Right lobe of liver (tissue), 6 donors: ENCODE results near the gene USP38. TPM values are rescaled to one million over a fixed set of nuclear protein-coding genes. Genes with fewer than 3 reads are reported as not detected.

Source experiments
- ATAC-seq, 4 donors: fragments of 200-7000 bp; cut with Tn5 transposase; one replicate each; pipeline ENCODE4 v1.9.1; 2020; ENCODE audit warnings: mild to moderate bottlenecking in 4 of 4, moderate library complexity in 4 of 4
- DNase-seq, 3 donors: peaks; one replicate each; pipeline ENCODE4 v3.0.0-alpha.2; 2020
- H3K27ac ChIP-seq, 3 donors: fragments of 200-600 bp; one replicate each; pipeline ENCODE4 v1.8.0; 2022
- H3K27me3 ChIP-seq, 2 donors: fragments of 200-600 bp; one replicate each; pipeline ENCODE4 v1.8.0; 2022
- H3K36me3 ChIP-seq, 4 donors: fragments of 200-600 bp; sonication (generic) in 1 of 4; one replicate each; pipeline versions ENCODE4 v1.5.1 to v1.8.0; 2017 to 2022; ENCODE audit warnings: control low read depth in 1 of 4
- H3K4me1 ChIP-seq, 4 donors: fragments of 200-600 bp; sonication (generic) in 1 of 4; one replicate each; pipeline versions ENCODE4 v1.5.1 to v1.8.0; 2017 to 2022; ENCODE audit warnings: control low read depth in 1 of 4
- H3K4me3 ChIP-seq, 3 donors: fragments of 200-600 bp; one replicate each; pipeline ENCODE4 v1.8.0; 2022
- H3K9me3 ChIP-seq, 4 donors: fragments of 200-600 bp; sonication (generic) in 1 of 4; one replicate each; pipeline versions ENCODE4 v1.5.1 to v1.8.0; 2017 to 2022; ENCODE audit warnings: control low read depth in 1 of 4
- CTCF ChIP-seq, 4 donors: fragments of 200-600 bp in 3 of 4; fragments of 450-650 bp in 1 of 4; IDR thresholded peaks; one replicate each; pipeline versions ENCODE4 v1.5.1 to v1.8.0; 2016 to 2022; ENCODE audit warnings: antibody characterized with exemption in 4 of 4, mild to moderate bottlenecking in 2 of 4
- POLR2A ChIP-seq: fragments of 450-650 bp; IDR thresholded peaks from one replicate; pipeline ENCODE4 v1.6.1; 2017; ENCODE audit warnings: antibody characterized with exemption, mild to moderate bottlenecking
- WGBS: methylation state at CpG from one replicate; pipeline ENCODE4 v1.1.6; 2018; ENCODE audit warnings: low coverage, low lambda C conversion rate; ENCODE audit not compliant: insufficient coverage; ENCODE audit errors: missing lambda C conversion rate; 5-methylcytosine and 5-hydroxymethylcytosine counted together
- intact Hi-C, 2 donors: fragments of 100-400 bp; cut with DNase I; formaldehyde crosslinking; loops; one replicate each; pipeline versions ENCODE4 v1.11.2 to v1.14.1; 2022
- total RNA-seq, 6 experiments: library from RNA; depleted of rRNA in 2 of 6; stranded (reverse); fragments of >200 nt in 2 of 6; fragmentation: NEBNext Ultra II Directional in 3 of 6; extraction: Animal tissue kit (Norgen Biotek cat#: 25700) in 3 of 6; gene quantifications; one replicate each; pipeline versions ENCODE4 v1.1.0 to v1.2.4, GENCODE V29; 2016 to 2023
- donor health status: DM: no; HTN: yes; CAD: no.
- donor health status: DM: no; HTN: no; CAD: no.
- donor health status: DM: no; HTN: no; CAD: no.
- donor health status: DM: no; HTN: yes; CAD: no.
- donor health status: DM: no; HTN: yes; CAD: no.

Gene USP38
- total RNA-seq, 6 experiments from 2014 or later: 21.0 to 24.6 (median 21.4) TPM

- 95% methylated on average over 2 of the region's 2 CpGs for WGBS
- Histone ChIP-seq H3K4me3 (no peak overlapping the region), H3K4me1 (no peaks in the 10 kb centered on the region), H3K9me3 (no peaks in the 10 kb centered on the region), H3K27ac (no peak overlapping the region), H3K27me3 (no peaks in the 10 kb centered on the region), H3K36me3 (peaks cover 0 to 58% (median 8%) of the 10 kb centered on the region in 4 donors)
- no peak for DNase-seq
- no peak for ATAC-seq
- TF ChIP-seq CTCF (IDR thresholded peaks at IDR 0.05): no peak
- no peak for TF ChIP-seq POLR2A
- intact Hi-C loops: loop anchor here in 1 of 2 donors (5.0 kb wide), 1 partner anchor 275 kb away; no protein-coding TSS in a partner anchor
Measured at GRCh38 chr4:143212566-143212965, 27.8 kb downstream of the USP38 start.

GRCh38 chr4:143215873-143216272 is 31.2 kb downstream of the USP38 start:
- intact Hi-C loops: no loop called here
- H3K4me3 ChIP-seq: no peak overlapping the region
- H3K36me3 ChIP-seq: peaks cover 5 to 51% (median 10%) of the 10 kb centered on the region in 4 donors
- H3K27ac ChIP-seq: no peak overlapping the region
- 81% methylated on average over 1 of the region's 1 CpG for WGBS
- H3K27me3 ChIP-seq: no peaks in the 10 kb centered on the region
- no peaks in the 10 kb centered on the region for H3K4me1 ChIP-seq
- no peak for DNase-seq
- no peak for ATAC-seq
- no peaks in the 10 kb centered on the region for H3K9me3 ChIP-seq
- TF ChIP-seq POLR2A (no peak), CTCF (IDR thresholded peaks at IDR 0.05) (no peak)

DNA sequence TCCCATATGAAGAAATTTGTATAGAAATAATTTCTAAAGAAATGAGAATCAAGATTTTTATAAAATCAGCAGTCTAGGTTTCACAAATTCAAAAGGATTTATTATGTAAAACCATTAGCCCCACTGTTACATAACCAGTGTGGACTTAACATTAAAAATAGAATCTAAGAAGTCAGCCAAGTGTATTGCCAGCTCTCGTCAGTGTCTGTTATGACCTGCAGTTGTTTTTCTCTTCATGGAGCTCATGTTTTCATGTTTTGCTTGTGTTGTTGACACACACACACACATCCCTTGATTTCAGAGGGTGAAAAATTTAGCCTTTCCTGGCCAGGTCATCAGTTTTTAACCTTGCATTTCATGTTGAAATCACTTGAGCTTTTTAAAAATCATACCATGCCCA is 39.5 kb downstream of the USP38 start:
- Histone ChIP-seq H3K4me3 (no peak overlapping the region), H3K27ac (peak overlapping the region in 1 of 3 donors; percentile 1), H3K9me3 (no peaks in the 10 kb centered on the region), H3K27me3 (no peaks in the 10 kb centered on the region), H3K4me1 (peaks cover 0 to 8% (median 0%) of the 10 kb centered on the region in 4 donors), H3K36me3 (peaks cover 0 to 10% (median 5%) of the 10 kb centered on the region in 4 donors)
- WGBS: 17% methylated on average over 1 of the region's 1 CpG
- TF ChIP-seq CTCF (IDR thresholded peaks at IDR 0.05) (no peak), POLR2A (no peak)
- ATAC-seq (peak; percentile 23 to 77 (median 54)), DNase-seq (no peak)
- intact Hi-C loops: no loop called here

GRCh38 chr4:143225167-143225566 is 40.5 kb downstream of the USP38 start:
- intact Hi-C loops: no loop called here

More at GRCh38 chr4:143225167-143225566, 40.5 kb downstream of the USP38 start:
- Histone ChIP-seq H3K27me3 (no peaks in the 10 kb centered on the region), H3K9me3 (no peaks in the 10 kb centered on the region), H3K4me3 (no peak overlapping the region), H3K4me1 (peaks cover 0 to 8% (median 0%) of the 10 kb centered on the region in 4 donors), H3K36me3 (peaks cover 0 to 7% (median 3%) of the 10 kb centered on the region in 4 donors), H3K27ac (peak overlapping the region in 1 of 3 donors; percentile 1)
- DNase-seq (no peak), ATAC-seq (peak; percentile 65 to 96 (median 81))
- TF ChIP-seq CTCF (IDR thresholded peaks at IDR 0.05): no peak
- TF ChIP-seq POLR2A: no peak
- 49% methylated on average over 6 of the region's 6 CpGs for WGBS
